Right lobe of liver (tissue), 4 donors: ENCODE results near the gene CSTF1.

ENCODE experiments used
- POLR2A ChIP-seq: fragments of 450-650 bp; IDR thresholded peaks from one replicate; pipeline ENCODE4 v1.6.1; 2017; ENCODE audit warnings: antibody characterized with exemption, mild to moderate bottlenecking
- TF ChIP-seq, protein P1 (sequence below), 4 donors: fragments of 200-600 bp in 3 of 4; fragments of 450-650 bp in 1 of 4; IDR thresholded peaks; one replicate each; pipeline versions ENCODE4 v1.5.1 to v1.8.0; 2016 to 2022; ENCODE audit warnings: antibody characterized with exemption in 4 of 4, mild to moderate bottlenecking in 2 of 4
- donor health status: DM: no; HTN: no; CAD: no.
- donor health status: DM: no; HTN: no; CAD: no.
- donor health status: DM: no; HTN: yes; CAD: no.

DNA sequence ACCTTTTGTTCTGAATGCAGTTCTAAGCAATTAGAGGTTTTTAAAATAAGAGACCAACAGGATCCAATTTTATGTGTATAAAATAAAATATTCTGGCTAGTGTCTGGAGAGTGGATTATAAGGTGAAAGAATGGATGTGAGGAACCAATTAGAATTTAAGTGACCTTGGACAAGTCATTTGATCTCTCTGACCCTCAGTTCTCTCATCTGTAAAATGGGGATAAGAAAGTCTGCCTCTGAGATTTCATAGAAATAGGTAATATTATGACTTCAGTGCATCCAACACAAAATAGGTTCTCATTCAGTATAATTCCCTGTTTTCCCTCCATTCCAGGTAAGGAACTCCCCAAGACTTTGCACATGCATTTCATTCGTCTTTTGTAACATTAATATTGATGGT is 38.5 kb downstream of the CSTF1 start:
- TF ChIP-seq, protein P1, sequence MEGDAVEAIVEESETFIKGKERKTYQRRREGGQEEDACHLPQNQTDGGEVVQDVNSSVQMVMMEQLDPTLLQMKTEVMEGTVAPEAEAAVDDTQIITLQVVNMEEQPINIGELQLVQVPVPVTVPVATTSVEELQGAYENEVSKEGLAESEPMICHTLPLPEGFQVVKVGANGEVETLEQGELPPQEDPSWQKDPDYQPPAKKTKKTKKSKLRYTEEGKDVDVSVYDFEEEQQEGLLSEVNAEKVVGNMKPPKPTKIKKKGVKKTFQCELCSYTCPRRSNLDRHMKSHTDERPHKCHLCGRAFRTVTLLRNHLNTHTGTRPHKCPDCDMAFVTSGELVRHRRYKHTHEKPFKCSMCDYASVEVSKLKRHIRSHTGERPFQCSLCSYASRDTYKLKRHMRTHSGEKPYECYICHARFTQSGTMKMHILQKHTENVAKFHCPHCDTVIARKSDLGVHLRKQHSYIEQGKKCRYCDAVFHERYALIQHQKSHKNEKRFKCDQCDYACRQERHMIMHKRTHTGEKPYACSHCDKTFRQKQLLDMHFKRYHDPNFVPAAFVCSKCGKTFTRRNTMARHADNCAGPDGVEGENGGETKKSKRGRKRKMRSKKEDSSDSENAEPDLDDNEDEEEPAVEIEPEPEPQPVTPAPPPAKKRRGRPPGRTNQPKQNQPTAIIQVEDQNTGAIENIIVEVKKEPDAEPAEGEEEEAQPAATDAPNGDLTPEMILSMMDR (IDR thresholded peaks at IDR 0.05), result no peak
- no peak for TF ChIP-seq POLR2A
